ENCODE data around the gene RALA.

Gene RALA

GRCh38 chr7:39592586-39592985 is 30.8 kb upstream of the RALA start:
- Histone ChIP-seq H3K27me3 (ENCODE audit: control insufficient read depth in 2 of 2, insufficient read depth in 2 of 2, low read length in 2 of 2) (no peaks in the 10 kb centered on the region), H3K27ac (ENCODE audit: low read depth in 2 of 2, low read length in 2 of 2) (no peak overlapping the region), H3K4me3 (ENCODE audit: low read length in 2 of 2) (no peak overlapping the region), H3K4me1 (ENCODE audit: control insufficient read depth in 2 of 2, insufficient read depth in 2 of 2, low read length in 2 of 2) (peaks cover 0 to 3% of the 10 kb centered on the region in 2 donors), H3K36me3 (ENCODE audit: control insufficient read depth in 2 of 2, insufficient read depth in 2 of 2, low read length in 2 of 2) (no peaks in the 10 kb centered on the region), H3K9me3 (ENCODE audit: control insufficient read depth in 2 of 2, low read length in 2 of 2) (no peaks in the 10 kb centered on the region), H3K9ac (ENCODE audit: low read depth in 1 of 2, low read length in 2 of 2) (no peak overlapping the region)

DNA sequence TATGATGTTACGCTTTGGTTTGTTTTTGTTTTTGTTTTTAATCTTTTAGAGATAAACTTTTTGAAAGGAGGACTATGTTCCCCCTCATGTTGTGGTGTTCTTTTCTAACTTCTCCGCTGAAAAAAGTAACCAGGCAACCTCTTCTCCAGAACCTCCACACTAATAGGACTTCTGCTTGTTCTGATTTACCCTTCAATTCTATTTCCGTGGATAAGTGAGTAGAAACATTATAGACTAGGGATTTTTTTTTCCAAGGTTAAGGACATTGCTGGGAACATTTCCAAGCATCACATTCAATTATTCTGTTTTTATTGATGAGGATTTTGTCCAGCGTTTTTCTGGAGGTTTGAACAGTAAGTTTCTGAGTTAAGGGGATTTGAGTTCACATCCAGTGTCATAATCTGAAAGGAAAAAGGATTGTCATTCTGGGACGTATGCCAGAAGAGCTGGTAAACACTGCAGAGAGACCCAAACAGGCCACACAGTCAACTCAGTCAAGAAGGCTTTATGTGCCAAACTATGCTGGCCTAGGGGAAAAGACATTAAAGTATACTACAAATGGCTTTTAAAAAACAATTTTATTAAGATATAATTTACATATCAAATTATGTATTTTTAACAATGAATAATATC is 28.3 kb upstream of the RALA start:
- Histone ChIP-seq H3K36me3 (ENCODE audit: control insufficient read depth in 2 of 2, insufficient read depth in 2 of 2, low read length in 2 of 2) (no peaks in the 10 kb centered on the region), H3K4me3 (ENCODE audit: low read length in 2 of 2) (no peak overlapping the region), H3K27ac (ENCODE audit: low read depth in 2 of 2, low read length in 2 of 2) (no peak overlapping the region), H3K9me3 (ENCODE audit: control insufficient read depth in 2 of 2, low read length in 2 of 2) (no peaks in the 10 kb centered on the region), H3K4me1 (ENCODE audit: control insufficient read depth in 2 of 2, insufficient read depth in 2 of 2, low read length in 2 of 2) (no peaks in the 10 kb centered on the region), H3K9ac (ENCODE audit: low read depth in 1 of 2, low read length in 2 of 2) (no peak overlapping the region), H3K27me3 (ENCODE audit: control insufficient read depth in 2 of 2, insufficient read depth in 2 of 2, low read length in 2 of 2) (no peaks in the 10 kb centered on the region)

DNA sequence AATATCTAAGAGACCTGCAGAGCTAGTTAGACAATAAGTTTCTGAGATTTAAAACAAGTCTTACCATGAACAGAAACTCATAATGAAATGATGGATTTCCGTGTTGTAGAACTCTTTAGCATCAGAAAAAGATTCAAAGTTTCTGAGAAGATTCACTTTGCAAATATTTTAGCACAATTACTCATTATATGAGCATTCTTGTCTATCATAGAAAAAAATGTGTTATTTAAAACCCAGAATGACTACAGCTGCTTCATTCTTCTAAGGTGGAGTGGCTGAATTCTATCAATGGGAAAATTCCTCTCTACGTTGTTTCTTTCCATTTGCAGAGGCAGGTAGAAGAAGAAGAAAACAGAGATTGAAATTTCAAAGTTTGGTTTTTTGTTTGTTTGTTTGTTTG is 21.0 kb upstream of the RALA start:
- no peak overlapping the region for H3K27ac ChIP-seq (ENCODE audit: low read depth in 2 of 2, low read length in 2 of 2)
- H3K27me3 ChIP-seq (ENCODE audit: control insufficient read depth in 2 of 2, insufficient read depth in 2 of 2, low read length in 2 of 2): no peaks in the 10 kb centered on the region
- no peak overlapping the region for H3K4me3 ChIP-seq (ENCODE audit: low read length in 2 of 2)
- H3K9ac ChIP-seq (ENCODE audit: low read depth in 1 of 2, low read length in 2 of 2): no peak overlapping the region
- H3K36me3 ChIP-seq (ENCODE audit: control insufficient read depth in 2 of 2, insufficient read depth in 2 of 2, low read length in 2 of 2): no peaks in the 10 kb centered on the region
- H3K4me1 ChIP-seq (ENCODE audit: control insufficient read depth in 2 of 2, insufficient read depth in 2 of 2, low read length in 2 of 2): no peaks in the 10 kb centered on the region
- no peaks in the 10 kb centered on the region for H3K9me3 ChIP-seq (ENCODE audit: control insufficient read depth in 2 of 2, low read length in 2 of 2)

- Histone ChIP-seq H3K27me3 (ENCODE audit: control insufficient read depth in 2 of 2, insufficient read depth in 2 of 2, low read length in 2 of 2) (no peaks in the 10 kb centered on the region), H3K36me3 (ENCODE audit: control insufficient read depth in 2 of 2, insufficient read depth in 2 of 2, low read length in 2 of 2) (no peaks in the 10 kb centered on the region), H3K4me1 (ENCODE audit: control insufficient read depth in 2 of 2, insufficient read depth in 2 of 2, low read length in 2 of 2) (no peaks in the 10 kb centered on the region), H3K27ac (ENCODE audit: low read depth in 2 of 2, low read length in 2 of 2) (no peak overlapping the region), H3K4me3 (ENCODE audit: low read length in 2 of 2) (no peak overlapping the region), H3K9me3 (ENCODE audit: control insufficient read depth in 2 of 2, low read length in 2 of 2) (no peaks in the 10 kb centered on the region), H3K9ac (ENCODE audit: low read depth in 1 of 2, low read length in 2 of 2) (no peak overlapping the region)
Measured at GRCh38 chr7:39603924-39604323, 19.4 kb upstream of the RALA start.

- Histone ChIP-seq H3K4me1 (ENCODE audit: control insufficient read depth in 2 of 2, insufficient read depth in 2 of 2, low read length in 2 of 2) (no peaks in the 10 kb centered on the region), H3K27ac (ENCODE audit: low read depth in 2 of 2, low read length in 2 of 2) (no peak overlapping the region), H3K27me3 (ENCODE audit: control insufficient read depth in 2 of 2, insufficient read depth in 2 of 2, low read length in 2 of 2) (no peaks in the 10 kb centered on the region), H3K9me3 (ENCODE audit: control insufficient read depth in 2 of 2, low read length in 2 of 2) (no peaks in the 10 kb centered on the region), H3K4me3 (ENCODE audit: low read length in 2 of 2) (no peak overlapping the region), H3K9ac (ENCODE audit: low read depth in 1 of 2, low read length in 2 of 2) (no peak overlapping the region), H3K36me3 (ENCODE audit: control insufficient read depth in 2 of 2, insufficient read depth in 2 of 2, low read length in 2 of 2) (no peaks in the 10 kb centered on the region)
Measured at GRCh38 chr7:39605087-39605486, 18.3 kb upstream of the RALA start.

DNA sequence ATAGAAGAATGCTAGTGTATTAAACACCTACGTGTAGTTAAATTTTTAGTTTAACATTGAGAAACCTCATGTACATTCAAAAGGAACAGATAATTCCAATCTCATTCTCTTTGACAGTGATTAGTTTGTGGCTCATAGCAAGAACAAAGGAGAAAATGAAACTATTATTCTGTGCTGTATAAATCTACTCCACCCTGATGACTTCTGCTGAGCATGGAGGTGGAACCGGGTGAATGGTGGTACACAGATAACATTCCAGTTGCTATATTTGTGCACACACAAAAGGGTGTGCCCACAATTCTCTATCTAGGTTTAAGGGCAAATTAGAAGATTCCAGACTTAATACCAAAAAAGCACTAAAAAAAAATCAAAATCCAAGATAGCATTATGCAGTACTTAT is 17.0 kb upstream of the RALA start:
- Histone ChIP-seq H3K4me1 (ENCODE audit: control insufficient read depth in 2 of 2, insufficient read depth in 2 of 2, low read length in 2 of 2) (no peaks in the 10 kb centered on the region), H3K36me3 (ENCODE audit: control insufficient read depth in 2 of 2, insufficient read depth in 2 of 2, low read length in 2 of 2) (no peaks in the 10 kb centered on the region), H3K9me3 (ENCODE audit: control insufficient read depth in 2 of 2, low read length in 2 of 2) (no peaks in the 10 kb centered on the region), H3K4me3 (ENCODE audit: low read length in 2 of 2) (no peak overlapping the region), H3K27me3 (ENCODE audit: control insufficient read depth in 2 of 2, insufficient read depth in 2 of 2, low read length in 2 of 2) (no peaks in the 10 kb centered on the region), H3K9ac (ENCODE audit: low read depth in 1 of 2, low read length in 2 of 2) (no peak overlapping the region), H3K27ac (ENCODE audit: low read depth in 2 of 2, low read length in 2 of 2) (no peak overlapping the region)

GRCh38 chr7:39606941-39607340 is 16.4 kb upstream of the RALA start:
- Histone ChIP-seq H3K27ac (ENCODE audit: low read depth in 2 of 2, low read length in 2 of 2) (no peak overlapping the region), H3K9me3 (ENCODE audit: control insufficient read depth in 2 of 2, low read length in 2 of 2) (no peaks in the 10 kb centered on the region), H3K4me3 (ENCODE audit: low read length in 2 of 2) (no peak overlapping the region), H3K4me1 (ENCODE audit: control insufficient read depth in 2 of 2, insufficient read depth in 2 of 2, low read length in 2 of 2) (no peaks in the 10 kb centered on the region), H3K27me3 (ENCODE audit: control insufficient read depth in 2 of 2, insufficient read depth in 2 of 2, low read length in 2 of 2) (no peaks in the 10 kb centered on the region), H3K9ac (ENCODE audit: low read depth in 1 of 2, low read length in 2 of 2) (no peak overlapping the region), H3K36me3 (ENCODE audit: control insufficient read depth in 2 of 2, insufficient read depth in 2 of 2, low read length in 2 of 2) (no peaks in the 10 kb centered on the region)

DNA sequence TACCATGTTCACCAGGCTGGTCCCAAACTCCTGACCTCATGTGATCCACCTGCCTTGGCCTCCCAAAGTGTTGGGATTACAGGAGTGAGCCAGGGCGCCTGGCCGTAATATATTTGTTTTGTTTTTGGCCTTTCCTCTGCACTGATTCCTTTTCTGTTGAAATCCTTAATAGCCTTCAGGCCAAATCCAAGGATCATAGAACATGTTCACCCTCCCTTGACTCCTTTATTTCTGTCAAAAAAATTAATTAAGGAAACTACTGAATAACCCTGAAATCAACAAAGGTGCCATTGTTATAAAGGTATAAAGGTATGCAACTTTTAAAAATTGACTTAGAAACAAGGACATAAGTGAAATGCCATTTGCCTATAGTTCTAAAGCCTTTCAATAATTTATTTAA is 15.5 kb upstream of the RALA start:
- no peaks in the 10 kb centered on the region for H3K4me1 ChIP-seq (ENCODE audit: control insufficient read depth in 2 of 2, insufficient read depth in 2 of 2, low read length in 2 of 2)
- H3K27ac ChIP-seq (ENCODE audit: low read depth in 2 of 2, low read length in 2 of 2): no peak overlapping the region
- no peaks in the 10 kb centered on the region for H3K36me3 ChIP-seq (ENCODE audit: control insufficient read depth in 2 of 2, insufficient read depth in 2 of 2, low read length in 2 of 2)
- no peaks in the 10 kb centered on the region for H3K9me3 ChIP-seq (ENCODE audit: control insufficient read depth in 2 of 2, low read length in 2 of 2)
- H3K4me3 ChIP-seq (ENCODE audit: low read length in 2 of 2): no peak overlapping the region
- no peaks in the 10 kb centered on the region for H3K27me3 ChIP-seq (ENCODE audit: control insufficient read depth in 2 of 2, insufficient read depth in 2 of 2, low read length in 2 of 2)
- no peak overlapping the region for H3K9ac ChIP-seq (ENCODE audit: low read depth in 1 of 2, low read length in 2 of 2)

- no peaks in the 10 kb centered on the region for H3K9me3 ChIP-seq (ENCODE audit: control insufficient read depth in 2 of 2, low read length in 2 of 2)
- no peaks in the 10 kb centered on the region for H3K4me1 ChIP-seq (ENCODE audit: control insufficient read depth in 2 of 2, insufficient read depth in 2 of 2, low read length in 2 of 2)
- no peaks in the 10 kb centered on the region for H3K36me3 ChIP-seq (ENCODE audit: control insufficient read depth in 2 of 2, insufficient read depth in 2 of 2, low read length in 2 of 2)
- H3K4me3 ChIP-seq (ENCODE audit: low read length in 2 of 2): no peak overlapping the region
- no peak overlapping the region for H3K27ac ChIP-seq (ENCODE audit: low read depth in 2 of 2, low read length in 2 of 2)
- no peaks in the 10 kb centered on the region for H3K27me3 ChIP-seq (ENCODE audit: control insufficient read depth in 2 of 2, insufficient read depth in 2 of 2, low read length in 2 of 2)
- H3K9ac ChIP-seq (ENCODE audit: low read depth in 1 of 2, low read length in 2 of 2): no peak overlapping the region
Measured at GRCh38 chr7:39608278-39608677, 15.1 kb upstream of the RALA start.

DNA sequence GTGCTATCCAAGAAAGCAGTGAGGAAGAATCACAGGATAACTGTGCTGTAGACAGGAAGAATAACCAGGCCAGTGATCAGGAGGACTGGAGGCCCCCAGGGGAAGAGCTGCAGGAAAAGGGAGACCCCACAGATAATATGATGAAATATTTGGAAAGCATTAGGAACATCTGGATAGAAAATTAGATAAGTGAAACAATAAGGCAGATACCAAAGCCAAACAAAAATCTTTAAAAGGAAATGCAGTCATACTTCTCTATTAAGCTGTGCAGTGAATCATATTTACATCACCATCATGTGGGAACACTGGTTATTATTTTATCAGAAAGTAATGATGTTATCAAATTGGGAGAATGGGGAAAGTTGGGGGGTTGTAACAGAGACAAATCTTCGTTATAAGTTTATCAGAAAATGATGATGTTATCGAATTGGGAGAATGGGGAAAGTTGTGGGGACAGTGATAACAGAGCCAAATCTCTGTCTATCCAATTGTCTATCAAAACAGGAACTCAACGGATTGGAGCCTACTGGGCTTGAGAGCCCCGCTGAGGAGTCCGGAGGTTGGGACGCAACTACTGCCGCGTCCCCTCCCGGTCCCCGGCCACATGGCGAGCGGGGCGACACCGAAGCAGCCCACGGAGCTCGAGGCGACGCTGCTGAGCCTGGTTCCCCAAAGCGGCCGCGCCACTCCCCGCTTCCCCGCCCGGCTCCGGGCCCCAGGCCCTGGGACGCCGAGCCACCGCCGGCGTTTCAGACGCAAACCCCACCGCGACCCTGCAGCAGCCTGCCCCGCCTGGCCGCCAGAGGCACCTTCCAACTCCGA is 14.0 kb upstream of the RALA start:
- no peaks in the 10 kb centered on the region for H3K4me1 ChIP-seq (ENCODE audit: control insufficient read depth in 2 of 2, insufficient read depth in 2 of 2, low read length in 2 of 2)
- H3K9ac ChIP-seq (ENCODE audit: low read depth in 1 of 2, low read length in 2 of 2): no peak overlapping the region
- no peak overlapping the region for H3K27ac ChIP-seq (ENCODE audit: low read depth in 2 of 2, low read length in 2 of 2)
- H3K27me3 ChIP-seq (ENCODE audit: control insufficient read depth in 2 of 2, insufficient read depth in 2 of 2, low read length in 2 of 2): no peaks in the 10 kb centered on the region
- no peaks in the 10 kb centered on the region for H3K9me3 ChIP-seq (ENCODE audit: control insufficient read depth in 2 of 2, low read length in 2 of 2)
- H3K36me3 ChIP-seq (ENCODE audit: control insufficient read depth in 2 of 2, insufficient read depth in 2 of 2, low read length in 2 of 2): no peaks in the 10 kb centered on the region
- H3K4me3 ChIP-seq (ENCODE audit: low read length in 2 of 2): peak overlapping the region in 1 of 2 donors; percentile 46
